ENCODE measurements around the gene ANKRD34A.

ANKRD34A gene

GRCh38 chr1:145964328-145965118 is at the start of gene ANKRD34A, which contains the start of gene POLR3GL:
Gene ANKRD34A (minus strand): TSS chr1:145964575. CDS start chr1:145961759, 2,816 bp downstream.
Gene POLR3GL (plus strand): TSS chr1:145964690. CDS start chr1:145974866, 10,176 bp downstream.
- peak; percentile 92 for DNase-seq

- DNase-seq = no peak
Observed at GRCh38 chr1:146013559-146013922, 49.2 kb upstream of the ANKRD34A start.

- peak; percentile 51 for DNase-seq
Observed at GRCh38 chr1:146012703-146013558, 48.6 kb upstream of the ANKRD34A start.

- no peak for DNase-seq
Observed at GRCh38 chr1:146010126-146010738, 45.9 kb upstream of the ANKRD34A start.

GRCh38 chr1:146007489-146008133 is 43.2 kb upstream of the ANKRD34A start:
- no peak for DNase-seq

GRCh38 chr1:146001709-146002108 is 37.3 kb upstream of the ANKRD34A start:
- DNase-seq = no peak

- DNase-seq = no peak
Observed at GRCh38 chr1:145999321-146000024, 35.1 kb upstream of the ANKRD34A start.

- DNase-seq = no peak
Observed at GRCh38 chr1:145997718-145998023, 33.3 kb upstream of the ANKRD34A start.

GRCh38 chr1:145997016-145997717 is 32.8 kb upstream of the ANKRD34A start:
- DNase-seq = peak; percentile 59

- peak; percentile 92 for DNase-seq
Observed at GRCh38 chr1:145996433-145997015, 32.1 kb upstream of the ANKRD34A start, which contains the start of gene TXNIP. Gene TXNIP (minus strand): TSS chr1:145996579. CDS start chr1:145996266, 313 bp downstream.

- DNase-seq = no peak
Observed at GRCh38 chr1:145995964-145996432, 31.6 kb upstream of the ANKRD34A start.

- DNase-seq = no peak
Observed at GRCh38 chr1:145995148-145995881, 30.9 kb upstream of the ANKRD34A start.

GRCh38 chr1:145994391-145995120 is 30.2 kb upstream of the ANKRD34A start:
- DNase-seq = peak; percentile 38

GRCh38 chr1:145993618-145994390 is 29.4 kb upstream of the ANKRD34A start:
- no peak for DNase-seq

- DNase-seq = no peak
Observed at GRCh38 chr1:145992958-145993617, 28.7 kb upstream of the ANKRD34A start.

- no peak for DNase-seq
Observed at GRCh38 chr1:145992502-145992936, 28.1 kb upstream of the ANKRD34A start.

GRCh38 chr1:145991735-145992412 is 27.5 kb upstream of the ANKRD34A start:
- DNase-seq = no peak

Measured in activated naive CD4-positive, alpha-beta T cell treated with anti-CD3 and anti-CD28 coated beads, Interleukin-2, amount 50 U/mL, for 16 hours (primary cell).